ENCODE results near the gene ADAMTS17.

DNA sequence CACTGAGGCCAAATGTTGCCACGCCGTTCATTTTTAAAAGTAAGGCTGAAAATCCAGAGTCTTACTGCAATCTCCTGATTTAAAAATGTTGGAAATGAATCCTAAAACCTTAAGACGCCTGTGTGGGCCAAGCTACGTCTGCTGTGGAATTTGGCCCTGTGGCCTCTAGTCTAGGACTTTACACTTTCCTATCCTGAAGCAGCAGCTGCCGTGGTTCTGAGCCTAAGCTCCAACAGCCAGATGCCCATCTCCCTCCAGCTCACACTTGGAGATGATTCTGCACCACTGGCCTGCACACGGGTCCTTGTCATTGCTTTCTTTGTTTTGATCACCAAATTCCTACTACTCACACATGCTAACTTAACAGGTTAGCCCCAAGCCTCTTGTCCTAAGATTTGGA is 322.2 kb downstream of the ADAMTS17 start:
- TF ChIP-seq, protein P1, sequence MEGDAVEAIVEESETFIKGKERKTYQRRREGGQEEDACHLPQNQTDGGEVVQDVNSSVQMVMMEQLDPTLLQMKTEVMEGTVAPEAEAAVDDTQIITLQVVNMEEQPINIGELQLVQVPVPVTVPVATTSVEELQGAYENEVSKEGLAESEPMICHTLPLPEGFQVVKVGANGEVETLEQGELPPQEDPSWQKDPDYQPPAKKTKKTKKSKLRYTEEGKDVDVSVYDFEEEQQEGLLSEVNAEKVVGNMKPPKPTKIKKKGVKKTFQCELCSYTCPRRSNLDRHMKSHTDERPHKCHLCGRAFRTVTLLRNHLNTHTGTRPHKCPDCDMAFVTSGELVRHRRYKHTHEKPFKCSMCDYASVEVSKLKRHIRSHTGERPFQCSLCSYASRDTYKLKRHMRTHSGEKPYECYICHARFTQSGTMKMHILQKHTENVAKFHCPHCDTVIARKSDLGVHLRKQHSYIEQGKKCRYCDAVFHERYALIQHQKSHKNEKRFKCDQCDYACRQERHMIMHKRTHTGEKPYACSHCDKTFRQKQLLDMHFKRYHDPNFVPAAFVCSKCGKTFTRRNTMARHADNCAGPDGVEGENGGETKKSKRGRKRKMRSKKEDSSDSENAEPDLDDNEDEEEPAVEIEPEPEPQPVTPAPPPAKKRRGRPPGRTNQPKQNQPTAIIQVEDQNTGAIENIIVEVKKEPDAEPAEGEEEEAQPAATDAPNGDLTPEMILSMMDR (conservative IDR thresholded peaks at IDR 0.05): no peak
- TF ChIP-seq ZFX (IDR thresholded peaks at IDR 0.05): no peak
